ENCODE measurements around the gene SLC9B2. TPM values are rescaled to one million over a fixed set of nuclear protein-coding genes. Genes with fewer than 3 reads are reported as not detected.

SLC9B2 gene
- polyA plus RNA-seq, 1 of the 3 experiments (the other 2 are of a cell fraction) = 11.2 TPM

- Histone ChIP-seq H3K9me3 (no peaks in the 10 kb centered on the region), H3K27me3 (ENCODE audit: insufficient read depth) (no peaks in the 10 kb centered on the region), H3K36me3 (replicated peaks in 1 of 2; ENCODE audit: control insufficient read depth in 1 of 2, insufficient read depth in 2 of 2, low read length in 1 of 2) (no peaks in the 10 kb centered on the region), H3F3A (replicated peaks; ENCODE audit: insufficient read depth) (no peaks in the 10 kb centered on the region), H3K4me1 (ENCODE audit: control insufficient read depth in 1 of 2, insufficient read depth in 2 of 2, low read depth in 1 of 2, low read length in 1 of 2) (peaks cover 7 to 12% of the 10 kb centered on the region in 2 experiments; a peak in 3 of 4 replicates), H3K27ac (ENCODE audit: low read depth in 2 of 2, low read length in 1 of 2) (no peak overlapping the region; a peak in 1 of 4 replicates), H3K4me2 (0 out of 2 replicates have a peak overlapping the region, but pooled peaks have one; percentile 1), H4K20me1 (ENCODE audit: insufficient read depth) (no peaks in the 10 kb centered on the region), H3K4me3 (ENCODE audit: low read depth in 2 of 2, low read length in 1 of 2) (no peak overlapping the region), H3K9me2 (no peaks in the 10 kb centered on the region), H2AFZ (ENCODE audit: low read depth) (no peak overlapping the region), H3K79me2 (ENCODE audit: insufficient read depth) (no peaks in the 10 kb centered on the region), H3K9ac (no peak overlapping the region)
- 55% methylated on average over 1 of the region's 1 CpG for WGBS (ENCODE audit: low lambda C conversion rate)
- POLR2A ChIA-PET = no interaction called here
- DNase-seq = no peak
- TF ChIP-seq RFX5 (IDR thresholded peaks at IDR 0.05; ENCODE audit: low read length) = no peak
- CTCF ChIA-PET = interaction anchor here (1.0 to 2.1 kb wide), 2 partner anchors 392 to 555 kb away, joined by 3 to 10 read pairs; no protein-coding TSS in a partner anchor
These were observed 64.5 kb downstream of the SLC9B2 start for GRCh38 chr4:103012060-103012459.

GRCh38 chr4:103011378-103012025 lies 65.1 kb downstream of the SLC9B2 start:
- TF ChIP-seq FOSL2 (IDR thresholded peaks at IDR 0.05; ENCODE audit: borderline replicate concordance, low read depth) (no peak), RAD21 (IDR thresholded peaks at IDR 0.05; ENCODE audit: low read length) (no peak), USF1 (IDR thresholded peaks at IDR 0.05; ENCODE audit: borderline replicate concordance, low read depth) (no peak), TEAD4 (IDR thresholded peaks at IDR 0.05; ENCODE audit: borderline replicate concordance, insufficient read depth) (no peak), PBX3 (IDR thresholded peaks at IDR 0.05) (no peak), SMC3 (IDR thresholded peaks at IDR 0.05; ENCODE audit: low read depth, low read length) (no peak)

GRCh38 chr4:103010804-103011203 lies 65.8 kb downstream of the SLC9B2 start:
- Histone ChIP-seq H4K20me1 (ENCODE audit: insufficient read depth) (no peaks in the 10 kb centered on the region), H3K27me3 (ENCODE audit: insufficient read depth) (no peaks in the 10 kb centered on the region), H3K4me2 (no peak overlapping the region), H3F3A (replicated peaks; ENCODE audit: insufficient read depth) (no peaks in the 10 kb centered on the region), H2AFZ (ENCODE audit: low read depth) (no peak overlapping the region), H3K9me3 (no peaks in the 10 kb centered on the region), H3K27ac (ENCODE audit: low read depth in 2 of 2, low read length in 1 of 2) (no peak overlapping the region), H3K79me2 (ENCODE audit: insufficient read depth) (no peaks in the 10 kb centered on the region), H3K36me3 (replicated peaks in 1 of 2; ENCODE audit: control insufficient read depth in 1 of 2, insufficient read depth in 2 of 2, low read length in 1 of 2) (no peaks in the 10 kb centered on the region), H3K9me2 (no peaks in the 10 kb centered on the region), H3K4me1 (ENCODE audit: control insufficient read depth in 1 of 2, insufficient read depth in 2 of 2, low read depth in 1 of 2, low read length in 1 of 2) (peaks cover 7 to 12% of the 10 kb centered on the region in 2 experiments; a peak in 3 of 4 replicates), H3K4me3 (ENCODE audit: low read depth in 2 of 2, low read length in 1 of 2) (no peak overlapping the region), H3K9ac (no peak overlapping the region)
- ChIA-PET CTCF (interaction anchor here (1.1 to 2.1 kb wide), 3 partner anchors 25 to 562 kb away, joined by 4 to 10 read pairs (median 9); no protein-coding TSS in a partner anchor), POLR2A (no interaction called here)
- no peak for DNase-seq
- WGBS (ENCODE audit: low lambda C conversion rate) = 93% methylated on average over 1 of the region's 1 CpG
- TF ChIP-seq MEF2A (IDR thresholded peaks at IDR 0.05; ENCODE audit: borderline replicate concordance, low read depth) (no peak), RXRA (IDR thresholded peaks at IDR 0.05; ENCODE audit: borderline replicate concordance, low read depth) (no peak), FOXJ3 (CRISPR knock-in tag; IDR thresholded peaks at IDR 0.05) (no peak), USF2 (IDR thresholded peaks at IDR 0.05; ENCODE audit: borderline replicate concordance, low read depth, low read length) (no peak), NRF1 (IDR thresholded peaks at IDR 0.05; ENCODE audit: low read depth, low read length) (no peak), CHD2 (IDR thresholded peaks at IDR 0.05; ENCODE audit: low read length, partially characterized antibody) (no peak), GATA2 (CRISPR knock-in tag; IDR thresholded peaks at IDR 0.05) (no peak), REST (IDR thresholded peaks at IDR 0.05; ENCODE audit: low read depth, low read length) (no peak)

More at GRCh38 chr4:103011378-103012025, 65.1 kb downstream of the SLC9B2 start:
- ChIA-PET CTCF (interaction anchor here (1.1 to 2.1 kb wide), 3 partner anchors 26 to 563 kb away, joined by 4 to 10 read pairs (median 9); no protein-coding TSS in a partner anchor), POLR2A (no interaction called here)
- H3K9me3 ChIP-seq = no peaks in the 10 kb centered on the region
- WGBS (ENCODE audit: low lambda C conversion rate) = 83% methylated on average over 1 of the region's 4 CpGs
- no peaks in the 10 kb centered on the region for H3K36me3 ChIP-seq (replicated peaks in 1 of 2; ENCODE audit: control insufficient read depth in 1 of 2, insufficient read depth in 2 of 2, low read length in 1 of 2)
- H3K4me3 ChIP-seq (ENCODE audit: low read depth in 2 of 2, low read length in 1 of 2) = no peak overlapping the region
- H4K20me1 ChIP-seq (ENCODE audit: insufficient read depth) = no peaks in the 10 kb centered on the region
- H3K4me1 ChIP-seq (ENCODE audit: control insufficient read depth in 1 of 2, insufficient read depth in 2 of 2, low read depth in 1 of 2, low read length in 1 of 2) = peaks cover 7 to 12% of the 10 kb centered on the region in 2 experiments; a peak in 3 of 4 replicates
- H3K9me2 ChIP-seq = no peaks in the 10 kb centered on the region
- no peak overlapping the region for H3K9ac ChIP-seq
- no peaks in the 10 kb centered on the region for H3F3A ChIP-seq (replicated peaks; ENCODE audit: insufficient read depth)
- H3K27ac ChIP-seq (ENCODE audit: low read depth in 2 of 2, low read length in 1 of 2) = no peak overlapping the region
- no peak overlapping the region for H3K4me2 ChIP-seq
- no peaks in the 10 kb centered on the region for H3K79me2 ChIP-seq (ENCODE audit: insufficient read depth)
- no peak overlapping the region for H2AFZ ChIP-seq (ENCODE audit: low read depth)
- DNase-seq = no peak
- H3K27me3 ChIP-seq (ENCODE audit: insufficient read depth) = no peaks in the 10 kb centered on the region
